ENCODE data around the gene UBE2I.

DNA sequence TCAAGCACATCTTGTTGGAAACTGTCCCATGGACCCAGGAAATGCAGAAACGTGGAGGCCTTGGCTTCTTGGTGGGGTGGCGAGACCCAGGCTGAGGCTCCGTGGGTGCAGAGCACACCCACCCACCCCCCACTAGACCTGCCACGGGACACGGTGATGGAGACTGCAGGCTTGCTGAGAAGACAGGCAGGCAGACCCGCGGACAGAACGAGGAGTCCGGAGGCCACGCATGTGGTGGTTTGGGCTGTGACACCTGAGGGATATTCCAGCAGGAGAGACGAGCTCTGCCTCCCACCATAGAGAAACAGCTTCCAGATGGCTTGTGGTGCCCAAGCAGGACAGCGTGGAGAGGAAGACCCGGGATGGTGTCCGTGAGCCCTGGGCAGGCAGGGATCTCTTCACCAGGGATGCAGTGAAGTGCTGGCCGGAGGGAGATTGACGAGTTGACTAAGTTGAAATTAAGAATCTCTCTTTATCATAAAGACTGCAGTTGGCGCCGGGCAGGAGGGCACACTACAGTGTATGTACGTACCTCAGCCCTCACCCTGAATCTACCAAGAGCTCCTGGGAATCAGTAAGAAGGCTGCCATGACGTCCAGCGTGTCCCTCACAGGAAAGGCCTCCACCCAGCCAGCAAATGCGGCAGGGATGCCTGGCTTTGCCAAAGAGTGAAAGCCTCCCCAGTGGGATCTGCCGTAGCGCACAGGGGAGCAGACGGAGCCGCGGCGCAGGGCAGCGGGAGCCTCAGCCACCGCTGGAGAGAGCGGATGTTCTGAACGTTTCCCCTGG lies 8.2 kb downstream of the UBE2I start:
- TF ChIP-seq POLR2AphosphoS5 (IDR thresholded peaks at IDR 0.05; ENCODE audit: borderline replicate concordance, low read depth, low read length) (0 out of 2 replicates have a peak, but pooled peaks have one; percentile 11), EZH2 (IDR thresholded peaks at IDR 0.05) (no peak)

All from SK-N-MC (cell line).